ENCODE measurements around the gene CHL1.

CHL1 gene

DNA sequence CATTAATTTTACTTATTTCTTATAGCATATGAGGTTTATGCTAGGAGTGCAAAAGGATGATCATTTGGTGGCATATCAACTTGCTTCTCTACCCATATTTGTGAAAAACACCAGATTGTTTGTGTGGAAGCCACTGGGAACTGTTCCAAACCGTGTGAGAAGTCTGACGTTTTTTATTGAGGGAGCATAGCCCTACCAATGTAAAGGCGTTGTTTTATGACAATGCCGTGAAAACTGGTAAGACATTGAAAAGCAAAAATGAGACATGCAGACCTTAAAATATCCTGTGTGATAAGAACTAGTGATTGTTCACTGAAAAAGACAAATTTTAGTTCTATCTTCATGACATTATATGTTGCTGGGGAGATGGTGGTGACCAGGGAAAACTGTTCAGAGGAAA is 87.8 kb downstream of the CHL1 start:
- Histone ChIP-seq H3K9ac (ENCODE audit: low read depth, low read length) (no peak overlapping the region), H3K4me3 (ENCODE audit: low read depth, low read length) (no peak overlapping the region), H3K36me3 (ENCODE audit: control insufficient read depth, insufficient read depth, low read length) (no peaks in the 10 kb centered on the region), H3K27me3 (ENCODE audit: control insufficient read depth, insufficient read depth, low read length) (no peaks in the 10 kb centered on the region), H3K9me3 (ENCODE audit: control insufficient read depth, insufficient read depth, low read length) (no peaks in the 10 kb centered on the region), H3K27ac (ENCODE audit: low read depth, low read length) (no peak overlapping the region), H3K4me1 (ENCODE audit: control insufficient read depth, insufficient read depth, low read length) (no peaks in the 10 kb centered on the region)

DNA sequence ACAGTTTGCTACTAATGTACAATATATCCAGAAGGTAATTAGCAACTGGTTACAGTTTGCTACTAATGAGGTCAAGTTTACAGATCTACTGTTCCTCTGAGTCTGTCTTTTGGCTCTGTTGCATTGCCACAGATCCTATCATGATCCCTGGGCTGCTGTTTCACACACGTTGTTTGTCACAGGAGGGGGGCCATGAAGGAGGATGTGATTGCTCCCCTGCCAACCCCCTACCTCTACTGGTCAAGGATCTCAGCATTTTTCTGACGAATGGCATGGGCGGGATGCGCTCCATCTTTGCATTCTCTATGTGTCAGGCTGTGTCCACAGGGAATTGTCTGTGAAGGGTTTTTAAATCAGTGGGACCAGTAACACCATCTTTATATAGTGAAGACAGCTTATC is 91.9 kb downstream of the CHL1 start:
- Histone ChIP-seq H3K9me3 (ENCODE audit: control insufficient read depth, insufficient read depth, low read length) (no peaks in the 10 kb centered on the region), H3K4me1 (ENCODE audit: control insufficient read depth, insufficient read depth, low read length) (no peaks in the 10 kb centered on the region), H3K36me3 (ENCODE audit: control insufficient read depth, insufficient read depth, low read length) (no peaks in the 10 kb centered on the region), H3K4me3 (ENCODE audit: low read depth, low read length) (no peak overlapping the region), H3K27ac (ENCODE audit: low read depth, low read length) (no peak overlapping the region), H3K27me3 (ENCODE audit: control insufficient read depth, insufficient read depth, low read length) (no peaks in the 10 kb centered on the region), H3K9ac (ENCODE audit: low read depth, low read length) (no peak overlapping the region)

DNA sequence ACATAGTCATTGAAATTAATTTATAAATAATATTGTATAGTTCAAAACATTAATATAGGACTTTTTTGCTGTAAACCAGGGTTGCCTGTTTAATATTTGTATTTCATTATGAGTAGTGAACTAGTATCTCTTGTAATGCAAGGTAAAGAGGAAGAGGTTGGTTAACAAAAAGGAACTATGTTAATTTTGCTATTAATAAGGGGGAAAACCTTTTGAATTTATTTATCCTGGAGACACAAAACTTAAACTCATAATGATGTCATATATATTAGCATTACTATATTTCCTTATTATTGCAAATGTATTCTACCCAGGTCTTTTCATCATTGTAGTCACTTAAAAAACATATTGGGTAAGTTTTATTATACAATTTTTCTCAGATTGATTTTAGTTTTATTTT is 94.5 kb downstream of the CHL1 start:
- Histone ChIP-seq H3K36me3 (ENCODE audit: control insufficient read depth, insufficient read depth, low read length) (no peaks in the 10 kb centered on the region), H3K9ac (ENCODE audit: low read depth, low read length) (no peak overlapping the region)

DNA sequence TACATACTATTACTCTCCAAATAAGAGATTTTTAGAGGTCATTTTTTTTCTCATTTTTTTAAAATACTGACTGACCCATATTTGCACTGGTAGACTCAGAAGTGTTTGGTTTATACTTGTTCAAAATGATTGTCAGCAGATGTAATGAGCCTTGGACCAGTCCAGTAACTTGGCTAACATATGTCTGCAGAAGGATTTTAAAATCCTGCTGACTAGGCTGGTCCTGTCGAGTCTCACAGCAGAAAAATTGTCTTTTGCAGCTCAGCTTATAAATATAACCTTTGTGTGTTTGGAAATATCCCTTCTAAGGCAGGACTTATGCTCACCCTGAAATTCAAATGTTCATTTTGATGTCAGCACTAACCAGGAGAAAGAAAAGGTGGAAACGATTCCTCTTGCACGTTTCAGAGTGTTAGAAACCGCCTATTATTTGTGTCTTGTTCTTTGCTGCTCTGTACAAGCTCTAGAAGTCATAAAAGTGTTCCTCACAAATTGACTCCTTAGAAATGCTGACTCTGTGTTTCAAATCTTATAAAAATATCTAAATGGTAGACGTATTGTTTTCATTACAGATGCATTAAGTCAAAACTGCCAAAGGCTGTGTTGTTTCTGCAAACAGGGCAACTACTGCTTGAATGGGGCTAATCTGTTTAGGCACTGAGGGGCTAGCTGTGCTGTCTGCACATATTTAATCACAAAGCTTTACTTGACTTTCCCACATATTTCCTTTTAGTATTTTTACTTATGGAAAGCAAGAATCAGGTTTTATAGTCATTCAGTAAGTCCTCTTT is 95.3 kb downstream of the CHL1 start:
- Histone ChIP-seq H3K27ac (ENCODE audit: low read depth, low read length) (no peak overlapping the region), H3K4me3 (ENCODE audit: low read depth, low read length) (no peak overlapping the region), H3K36me3 (ENCODE audit: control insufficient read depth, insufficient read depth, low read length) (no peaks in the 10 kb centered on the region), H3K9ac (ENCODE audit: low read depth, low read length) (no peak overlapping the region), H3K4me1 (ENCODE audit: control insufficient read depth, insufficient read depth, low read length) (no peaks in the 10 kb centered on the region), H3K27me3 (ENCODE audit: control insufficient read depth, insufficient read depth, low read length) (no peaks in the 10 kb centered on the region), H3K9me3 (ENCODE audit: control insufficient read depth, insufficient read depth, low read length) (no peaks in the 10 kb centered on the region)

More for the DNA sequence above, 94.5 kb downstream of the CHL1 start:
- no peaks in the 10 kb centered on the region for H3K4me1 ChIP-seq (ENCODE audit: control insufficient read depth, insufficient read depth, low read length)
- no peaks in the 10 kb centered on the region for H3K27me3 ChIP-seq (ENCODE audit: control insufficient read depth, insufficient read depth, low read length)
- H3K27ac ChIP-seq (ENCODE audit: low read depth, low read length): no peak overlapping the region
- H3K4me3 ChIP-seq (ENCODE audit: low read depth, low read length): no peak overlapping the region
- no peaks in the 10 kb centered on the region for H3K9me3 ChIP-seq (ENCODE audit: control insufficient read depth, insufficient read depth, low read length)

DNA sequence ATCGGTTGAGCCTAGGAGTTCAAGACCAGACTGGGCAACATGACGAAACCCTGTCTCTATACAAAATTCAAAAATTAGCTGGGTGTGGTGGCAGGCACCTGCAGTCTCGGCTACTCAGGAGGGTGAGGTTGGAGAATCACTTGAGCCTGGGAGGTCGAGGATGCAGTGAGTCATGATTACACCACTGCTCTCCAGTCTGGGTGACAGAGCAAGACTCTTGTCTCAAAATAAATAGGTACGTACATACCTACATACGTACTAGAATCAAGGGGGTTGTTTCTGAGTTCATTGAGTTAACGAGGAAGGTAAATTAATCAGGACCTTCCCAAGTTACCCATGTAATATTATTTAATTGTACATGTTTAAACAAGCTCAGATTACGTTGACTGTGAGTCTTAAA is 97.5 kb downstream of the CHL1 start:
- no peaks in the 10 kb centered on the region for H3K36me3 ChIP-seq (ENCODE audit: control insufficient read depth, insufficient read depth, low read length)
- no peaks in the 10 kb centered on the region for H3K4me1 ChIP-seq (ENCODE audit: control insufficient read depth, insufficient read depth, low read length)
- no peak overlapping the region for H3K4me3 ChIP-seq (ENCODE audit: low read depth, low read length)
- H3K9me3 ChIP-seq (ENCODE audit: control insufficient read depth, insufficient read depth, low read length): no peaks in the 10 kb centered on the region
- H3K27me3 ChIP-seq (ENCODE audit: control insufficient read depth, insufficient read depth, low read length): no peaks in the 10 kb centered on the region
- H3K9ac ChIP-seq (ENCODE audit: low read depth, low read length): no peak overlapping the region
- H3K27ac ChIP-seq (ENCODE audit: low read depth, low read length): no peak overlapping the region

DNA sequence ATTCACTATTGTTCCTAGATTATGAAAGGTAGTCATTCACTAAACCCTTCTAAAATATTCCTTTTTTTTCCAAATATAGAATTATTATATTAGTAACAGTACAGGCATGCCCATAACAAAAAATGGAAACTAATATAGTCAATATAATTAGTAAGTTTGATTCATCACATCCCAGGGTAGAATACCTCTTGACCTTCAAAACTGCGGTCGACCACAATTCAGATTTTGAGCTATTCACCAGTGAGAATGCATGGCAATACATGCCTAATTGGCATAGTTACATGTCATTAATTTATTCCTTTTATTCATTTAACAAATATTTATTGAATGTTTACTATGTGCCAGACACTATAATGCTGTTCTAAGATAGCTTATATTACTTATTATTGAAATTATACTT is 98.0 kb downstream of the CHL1 start:
- Histone ChIP-seq H3K27me3 (ENCODE audit: control insufficient read depth, insufficient read depth, low read length) (no peaks in the 10 kb centered on the region), H3K36me3 (ENCODE audit: control insufficient read depth, insufficient read depth, low read length) (no peaks in the 10 kb centered on the region), H3K9ac (ENCODE audit: low read depth, low read length) (no peak overlapping the region), H3K4me1 (ENCODE audit: control insufficient read depth, insufficient read depth, low read length) (no peaks in the 10 kb centered on the region), H3K4me3 (ENCODE audit: low read depth, low read length) (no peak overlapping the region), H3K9me3 (ENCODE audit: control insufficient read depth, insufficient read depth, low read length) (no peaks in the 10 kb centered on the region), H3K27ac (ENCODE audit: low read depth, low read length) (no peak overlapping the region)

DNA sequence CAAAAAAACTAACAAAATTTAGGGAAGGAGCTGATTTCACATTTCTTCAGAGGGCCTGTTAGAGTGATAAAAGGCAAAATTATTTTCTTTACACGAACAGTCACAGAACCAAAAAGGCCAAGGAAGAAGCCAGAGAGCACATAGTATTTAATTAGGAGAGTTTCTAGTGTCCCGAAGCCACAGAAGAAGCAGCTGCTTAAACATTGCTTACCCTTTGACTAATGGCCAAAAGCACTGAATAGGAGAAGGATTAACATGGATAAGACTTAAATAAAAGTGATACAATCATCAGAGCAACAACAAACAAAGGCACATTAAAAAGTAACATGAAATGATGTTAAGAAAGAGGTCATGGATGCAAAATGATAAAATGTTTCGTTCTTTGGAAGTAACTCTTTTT is 98.6 kb downstream of the CHL1 start:
- no peaks in the 10 kb centered on the region for H3K9me3 ChIP-seq (ENCODE audit: control insufficient read depth, insufficient read depth, low read length)
- H3K4me3 ChIP-seq (ENCODE audit: low read depth, low read length): no peak overlapping the region
- H3K4me1 ChIP-seq (ENCODE audit: control insufficient read depth, insufficient read depth, low read length): no peaks in the 10 kb centered on the region
- no peak overlapping the region for H3K9ac ChIP-seq (ENCODE audit: low read depth, low read length)
- no peaks in the 10 kb centered on the region for H3K27me3 ChIP-seq (ENCODE audit: control insufficient read depth, insufficient read depth, low read length)
- H3K36me3 ChIP-seq (ENCODE audit: control insufficient read depth, insufficient read depth, low read length): no peaks in the 10 kb centered on the region
- H3K27ac ChIP-seq (ENCODE audit: low read depth, low read length): no peak overlapping the region

DNA sequence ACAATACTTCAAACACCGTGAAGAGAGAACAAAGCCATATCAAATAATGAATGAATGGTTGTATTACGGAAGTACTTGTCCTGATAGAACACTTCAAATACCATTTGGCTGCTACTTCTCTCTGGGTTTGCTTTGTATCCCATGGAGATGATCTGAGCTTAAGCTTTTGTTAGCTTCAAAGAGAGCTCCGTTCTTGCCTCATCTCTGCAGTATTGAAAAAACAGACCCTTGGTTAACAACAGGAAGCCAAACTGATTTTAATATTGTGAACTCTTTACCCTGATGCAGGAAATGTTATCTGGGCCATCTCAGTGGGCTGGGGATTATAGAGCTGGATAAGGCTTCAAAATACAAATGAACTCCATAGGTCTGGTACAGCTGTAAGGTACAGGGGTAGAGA is 101.0 kb downstream of the CHL1 start:
- Histone ChIP-seq H3K27me3 (ENCODE audit: control insufficient read depth, insufficient read depth, low read length) (no peaks in the 10 kb centered on the region), H3K4me1 (ENCODE audit: control insufficient read depth, insufficient read depth, low read length) (no peaks in the 10 kb centered on the region), H3K9me3 (ENCODE audit: control insufficient read depth, insufficient read depth, low read length) (no peaks in the 10 kb centered on the region), H3K4me3 (ENCODE audit: low read depth, low read length) (no peak overlapping the region), H3K9ac (ENCODE audit: low read depth, low read length) (no peak overlapping the region), H3K27ac (ENCODE audit: low read depth, low read length) (no peak overlapping the region), H3K36me3 (ENCODE audit: control insufficient read depth, insufficient read depth, low read length) (no peaks in the 10 kb centered on the region)

DNA sequence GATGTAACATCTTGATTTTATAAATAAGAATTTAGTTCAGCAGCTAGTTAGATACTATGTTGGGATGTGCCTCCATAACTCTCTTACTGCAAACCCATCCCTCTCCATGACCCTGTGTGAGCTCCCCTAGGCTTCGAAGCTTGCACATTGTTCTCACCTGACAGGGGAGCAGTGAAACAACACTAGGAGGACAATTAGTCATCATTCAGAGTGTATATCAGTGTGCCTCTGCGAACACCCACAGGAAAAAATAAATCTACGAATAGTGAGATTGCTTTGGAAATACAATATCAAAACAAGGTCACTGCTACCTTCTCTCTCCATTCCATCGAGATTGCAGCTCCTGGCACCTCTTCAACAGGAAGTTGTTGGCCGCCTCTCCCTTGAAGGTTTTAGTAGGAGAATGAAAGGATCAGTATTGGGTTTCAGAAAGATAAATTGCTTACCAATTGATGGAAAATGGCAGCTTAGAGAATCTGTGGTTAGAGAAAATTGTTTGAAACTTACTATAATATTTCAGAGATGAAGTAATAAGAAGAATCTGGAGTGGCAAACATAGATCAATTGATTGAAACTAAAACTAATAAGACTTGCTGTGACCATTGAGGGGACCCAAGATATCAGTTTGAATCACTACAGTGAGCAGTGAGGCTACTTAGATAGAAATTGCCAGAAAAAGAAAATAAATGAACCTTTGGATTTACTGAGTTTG is 103.2 kb downstream of the CHL1 start:
- no peak overlapping the region for H3K27ac ChIP-seq (ENCODE audit: low read depth, low read length)
- no peaks in the 10 kb centered on the region for H3K9me3 ChIP-seq (ENCODE audit: control insufficient read depth, insufficient read depth, low read length)
- H3K36me3 ChIP-seq (ENCODE audit: control insufficient read depth, insufficient read depth, low read length): no peaks in the 10 kb centered on the region
- H3K27me3 ChIP-seq (ENCODE audit: control insufficient read depth, insufficient read depth, low read length): no peaks in the 10 kb centered on the region
- no peaks in the 10 kb centered on the region for H3K4me1 ChIP-seq (ENCODE audit: control insufficient read depth, insufficient read depth, low read length)
- H3K4me3 ChIP-seq (ENCODE audit: low read depth, low read length): no peak overlapping the region
- no peak overlapping the region for H3K9ac ChIP-seq (ENCODE audit: low read depth, low read length)

DNA sequence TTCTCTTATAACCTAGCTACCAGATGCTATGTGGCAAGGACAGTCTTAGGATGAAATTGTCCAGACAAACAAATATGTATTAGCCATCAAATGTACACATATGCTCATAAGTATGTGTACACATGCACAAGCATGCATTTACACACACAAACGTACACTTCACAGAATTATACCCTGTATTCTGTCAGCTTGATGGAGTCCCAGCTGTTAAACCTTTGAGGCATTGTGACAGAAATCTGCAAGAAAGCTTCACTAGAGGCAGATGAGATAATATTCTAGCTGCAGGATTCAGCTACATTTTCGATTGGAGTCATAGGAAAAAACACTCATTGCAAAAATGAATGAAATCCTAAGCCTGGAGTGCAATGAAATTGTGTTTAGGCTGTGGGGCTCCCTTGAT is 110.6 kb downstream of the CHL1 start:
- H3K27me3 ChIP-seq (ENCODE audit: control insufficient read depth, insufficient read depth, low read length): no peaks in the 10 kb centered on the region

DNA sequence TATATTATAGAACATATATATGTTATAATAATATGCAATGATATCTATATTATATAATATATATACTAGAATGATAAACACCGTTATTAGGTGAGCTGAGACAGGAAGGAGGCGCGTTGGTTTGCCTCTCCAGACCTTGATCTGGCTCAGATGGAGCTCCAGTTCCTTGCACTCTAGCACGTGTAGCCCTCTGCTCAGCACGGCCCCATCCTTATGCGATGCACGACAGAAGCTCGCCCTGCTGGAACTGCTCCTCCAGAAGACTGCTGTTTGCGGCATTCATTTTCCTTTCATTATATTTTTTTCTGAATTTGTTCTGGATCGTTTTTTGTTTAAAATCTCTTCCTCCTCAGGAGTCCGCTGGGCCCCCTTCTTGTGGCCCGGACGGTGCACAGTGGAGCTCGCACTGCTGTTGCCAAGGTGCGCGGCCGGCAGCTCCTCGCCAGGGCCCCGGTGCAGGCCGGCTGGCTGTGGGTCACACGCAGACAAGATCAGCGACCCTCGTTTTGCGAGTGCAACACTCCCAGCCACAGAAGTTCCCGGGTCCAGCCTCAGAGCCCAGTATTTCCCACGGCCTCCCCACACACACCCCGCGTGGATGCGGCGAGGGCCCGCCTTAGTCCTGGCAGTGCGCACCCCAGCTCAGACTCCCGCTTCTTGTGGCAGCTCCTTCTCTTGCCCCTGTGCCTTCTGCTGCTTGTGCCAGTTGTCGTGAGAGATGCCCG is 112.2 kb downstream of the CHL1 start:
- no peaks in the 10 kb centered on the region for H3K9me3 ChIP-seq (ENCODE audit: control insufficient read depth, insufficient read depth, low read length)
- no peaks in the 10 kb centered on the region for H3K4me1 ChIP-seq (ENCODE audit: control insufficient read depth, insufficient read depth, low read length)
- no peak overlapping the region for H3K4me3 ChIP-seq (ENCODE audit: low read depth, low read length)
- no peak overlapping the region for H3K27ac ChIP-seq (ENCODE audit: low read depth, low read length)
- H3K27me3 ChIP-seq (ENCODE audit: control insufficient read depth, insufficient read depth, low read length): no peaks in the 10 kb centered on the region
- H3K36me3 ChIP-seq (ENCODE audit: control insufficient read depth, insufficient read depth, low read length): no peaks in the 10 kb centered on the region
- H3K9ac ChIP-seq (ENCODE audit: low read depth, low read length): no peak overlapping the region

More for the DNA sequence above, 110.6 kb downstream of the CHL1 start:
- H3K27ac ChIP-seq (ENCODE audit: low read depth, low read length): no peak overlapping the region
- no peaks in the 10 kb centered on the region for H3K36me3 ChIP-seq (ENCODE audit: control insufficient read depth, insufficient read depth, low read length)
- no peaks in the 10 kb centered on the region for H3K4me1 ChIP-seq (ENCODE audit: control insufficient read depth, insufficient read depth, low read length)
- no peak overlapping the region for H3K9ac ChIP-seq (ENCODE audit: low read depth, low read length)
- H3K9me3 ChIP-seq (ENCODE audit: control insufficient read depth, insufficient read depth, low read length): no peaks in the 10 kb centered on the region
- H3K4me3 ChIP-seq (ENCODE audit: low read depth, low read length): no peak overlapping the region
